ENCODE data around the gene LIFR. TPM values are rescaled to one million over a fixed set of nuclear protein-coding genes. Genes with fewer than 3 reads are reported as not detected.

The LIFR gene
- total RNA-seq, 1 experiment from 2014 or later = 10.6 TPM

DNA sequence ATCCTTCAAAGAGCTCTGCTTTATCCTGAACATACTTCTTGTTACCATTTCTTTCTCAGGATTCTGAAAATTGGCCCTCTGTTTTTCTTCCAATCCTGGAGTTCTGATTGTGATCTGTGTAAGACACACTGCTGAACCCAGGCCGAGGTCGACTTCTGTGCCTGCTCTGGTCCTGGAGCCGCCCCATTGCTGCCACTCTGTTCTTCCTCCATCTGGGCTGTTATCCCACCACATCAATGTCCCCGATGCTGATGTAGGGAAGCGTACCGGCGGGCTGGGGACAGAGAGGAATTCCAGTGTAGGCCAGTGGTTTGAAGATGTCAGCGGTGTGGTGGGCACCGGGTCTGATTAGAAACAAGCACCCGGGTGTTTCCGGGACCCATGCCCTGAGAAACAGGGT, 102.5 kb downstream of the LIFR start:
- POLR2A ChIA-PET = no interaction called here
- Histone ChIP-seq H3K4me2 (ENCODE audit: low read length) (no peak overlapping the region), H3K27ac (ENCODE audit: low read depth, low read length) (no peak overlapping the region), H3K9me3 (ENCODE audit: control insufficient read depth in 1 of 2, insufficient read depth in 1 of 2, low read depth in 1 of 2, low read length in 2 of 2) (no peaks in the 10 kb centered on the region), H4K20me1 (ENCODE audit: insufficient read depth) (no peaks in the 10 kb centered on the region), H3K36me3 (ENCODE audit: control insufficient read depth in 1 of 2, insufficient read depth in 2 of 2, low read length in 2 of 2) (no peaks in the 10 kb centered on the region), H3K9me2 (ENCODE audit: insufficient read depth) (no peaks in the 10 kb centered on the region), H2AFZ (ENCODE audit: low read depth, low read length, poor library complexity, severe bottlenecking) (no peak overlapping the region), H3K27me3 (ENCODE audit: insufficient read depth, low read length) (no peaks in the 10 kb centered on the region), H3K4me3 (replicated peaks in 1 of 2; ENCODE audit: low read depth in 1 of 2, low read length in 2 of 2) (no peak overlapping the region), H3K4me1 (ENCODE audit: control insufficient read depth in 1 of 2, insufficient read depth in 2 of 2, low read length in 2 of 2) (no peaks in the 10 kb centered on the region), H3K79me2 (ENCODE audit: insufficient read depth, low read length) (no peaks in the 10 kb centered on the region), H3K9ac (ENCODE audit: low read length) (no peak overlapping the region)
- no peak for TF ChIP-seq EGR1 (IDR thresholded peaks at IDR 0.05; ENCODE audit: low read depth)
- CTCF ChIA-PET = interaction anchor here (1.2 kb wide), 1 partner anchor 12 kb away, joined by 4 read pairs; no protein-coding TSS in a partner anchor
- no TSS peak for BruUV-seq (replicated peaks)
- DNase-seq (ENCODE audit: low read depth, low spot score) = no peak
- intact Hi-C loops (cut with micrococcal nuclease) = no loop called here
- RAD21 ChIA-PET (ENCODE audit: low non-redundant PET in 1 of 2, low total read pairs in 2 of 2, uncharacterized antibody in 2 of 2, unreplicated experiment in 2 of 2) = no interaction called here
- no peak for ATAC-seq

DNA sequence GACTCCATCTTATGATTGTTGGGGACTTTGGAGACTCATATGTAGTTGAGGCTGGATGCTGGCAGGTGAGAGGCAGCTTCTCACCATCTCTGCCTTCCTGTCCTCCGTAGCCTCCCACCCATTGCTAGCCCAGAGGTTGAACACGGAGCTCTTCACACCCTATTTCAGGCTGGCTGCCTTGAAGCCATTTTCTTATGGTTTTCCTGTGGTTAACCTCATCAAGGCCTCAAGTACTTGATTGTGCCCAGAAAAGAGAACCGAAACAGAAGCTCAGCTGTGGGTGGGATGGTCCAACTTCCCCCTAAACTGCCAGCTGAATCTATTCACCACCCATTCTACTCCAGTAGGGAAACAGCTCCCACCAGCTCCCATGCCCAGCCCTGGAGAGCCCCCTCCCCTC, 102.9 kb downstream of the LIFR start:
- no peaks in the 10 kb centered on the region for H4K20me1 ChIP-seq (ENCODE audit: insufficient read depth)
- RAD21 ChIA-PET (ENCODE audit: low non-redundant PET in 1 of 2, low total read pairs in 2 of 2, uncharacterized antibody in 2 of 2, unreplicated experiment in 2 of 2) = no interaction called here
- no peak overlapping the region for H3K4me2 ChIP-seq (ENCODE audit: low read length)
- no peak overlapping the region for H3K4me3 ChIP-seq (replicated peaks in 1 of 2; ENCODE audit: low read depth in 1 of 2, low read length in 2 of 2)
- no peaks in the 10 kb centered on the region for H3K9me2 ChIP-seq (ENCODE audit: insufficient read depth)
- DNase-seq (ENCODE audit: low read depth, low spot score) = no peak
- no peak overlapping the region for H2AFZ ChIP-seq (ENCODE audit: low read depth, low read length, poor library complexity, severe bottlenecking)
- no peak overlapping the region for H3K9ac ChIP-seq (ENCODE audit: low read length)
- TF ChIP-seq SIN3A (IDR thresholded peaks at IDR 0.05; ENCODE audit: low read depth) (no peak), ZFX (IDR thresholded peaks at IDR 0.05) (no peak)
- TF ChIP-seq, protein P1, sequence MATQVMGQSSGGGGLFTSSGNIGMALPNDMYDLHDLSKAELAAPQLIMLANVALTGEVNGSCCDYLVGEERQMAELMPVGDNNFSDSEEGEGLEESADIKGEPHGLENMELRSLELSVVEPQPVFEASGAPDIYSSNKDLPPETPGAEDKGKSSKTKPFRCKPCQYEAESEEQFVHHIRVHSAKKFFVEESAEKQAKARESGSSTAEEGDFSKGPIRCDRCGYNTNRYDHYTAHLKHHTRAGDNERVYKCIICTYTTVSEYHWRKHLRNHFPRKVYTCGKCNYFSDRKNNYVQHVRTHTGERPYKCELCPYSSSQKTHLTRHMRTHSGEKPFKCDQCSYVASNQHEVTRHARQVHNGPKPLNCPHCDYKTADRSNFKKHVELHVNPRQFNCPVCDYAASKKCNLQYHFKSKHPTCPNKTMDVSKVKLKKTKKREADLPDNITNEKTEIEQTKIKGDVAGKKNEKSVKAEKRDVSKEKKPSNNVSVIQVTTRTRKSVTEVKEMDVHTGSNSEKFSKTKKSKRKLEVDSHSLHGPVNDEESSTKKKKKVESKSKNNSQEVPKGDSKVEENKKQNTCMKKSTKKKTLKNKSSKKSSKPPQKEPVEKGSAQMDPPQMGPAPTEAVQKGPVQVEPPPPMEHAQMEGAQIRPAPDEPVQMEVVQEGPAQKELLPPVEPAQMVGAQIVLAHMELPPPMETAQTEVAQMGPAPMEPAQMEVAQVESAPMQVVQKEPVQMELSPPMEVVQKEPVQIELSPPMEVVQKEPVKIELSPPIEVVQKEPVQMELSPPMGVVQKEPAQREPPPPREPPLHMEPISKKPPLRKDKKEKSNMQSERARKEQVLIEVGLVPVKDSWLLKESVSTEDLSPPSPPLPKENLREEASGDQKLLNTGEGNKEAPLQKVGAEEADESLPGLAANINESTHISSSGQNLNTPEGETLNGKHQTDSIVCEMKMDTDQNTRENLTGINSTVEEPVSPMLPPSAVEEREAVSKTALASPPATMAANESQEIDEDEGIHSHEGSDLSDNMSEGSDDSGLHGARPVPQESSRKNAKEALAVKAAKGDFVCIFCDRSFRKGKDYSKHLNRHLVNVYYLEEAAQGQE (IDR thresholded peaks at IDR 0.05; ENCODE audit: low read depth) = no peak
- TF ChIP-seq, protein P2, sequence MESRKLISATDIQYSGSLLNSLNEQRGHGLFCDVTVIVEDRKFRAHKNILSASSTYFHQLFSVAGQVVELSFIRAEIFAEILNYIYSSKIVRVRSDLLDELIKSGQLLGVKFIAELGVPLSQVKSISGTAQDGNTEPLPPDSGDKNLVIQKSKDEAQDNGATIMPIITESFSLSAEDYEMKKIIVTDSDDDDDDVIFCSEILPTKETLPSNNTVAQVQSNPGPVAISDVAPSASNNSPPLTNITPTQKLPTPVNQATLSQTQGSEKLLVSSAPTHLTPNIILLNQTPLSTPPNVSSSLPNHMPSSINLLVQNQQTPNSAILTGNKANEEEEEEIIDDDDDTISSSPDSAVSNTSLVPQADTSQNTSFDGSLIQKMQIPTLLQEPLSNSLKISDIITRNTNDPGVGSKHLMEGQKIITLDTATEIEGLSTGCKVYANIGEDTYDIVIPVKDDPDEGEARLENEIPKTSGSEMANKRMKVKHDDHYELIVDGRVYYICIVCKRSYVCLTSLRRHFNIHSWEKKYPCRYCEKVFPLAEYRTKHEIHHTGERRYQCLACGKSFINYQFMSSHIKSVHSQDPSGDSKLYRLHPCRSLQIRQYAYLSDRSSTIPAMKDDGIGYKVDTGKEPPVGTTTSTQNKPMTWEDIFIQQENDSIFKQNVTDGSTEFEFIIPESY (IDR thresholded peaks at IDR 0.05; ENCODE audit: extremely low read depth, insufficient replicate concordance, low read length) = no peak
- POLR2A ChIA-PET = no interaction called here
- no peaks in the 10 kb centered on the region for H3K36me3 ChIP-seq (ENCODE audit: control insufficient read depth in 1 of 2, insufficient read depth in 2 of 2, low read length in 2 of 2)
- no peaks in the 10 kb centered on the region for H3K4me1 ChIP-seq (ENCODE audit: control insufficient read depth in 1 of 2, insufficient read depth in 2 of 2, low read length in 2 of 2)
- no peaks in the 10 kb centered on the region for H3K79me2 ChIP-seq (ENCODE audit: insufficient read depth, low read length)
- ATAC-seq = no peak
- no peaks in the 10 kb centered on the region for H3K27me3 ChIP-seq (ENCODE audit: insufficient read depth, low read length)
- no peak overlapping the region for H3K27ac ChIP-seq (ENCODE audit: low read depth, low read length)
- H3K9me3 ChIP-seq (ENCODE audit: control insufficient read depth in 1 of 2, insufficient read depth in 1 of 2, low read depth in 1 of 2, low read length in 2 of 2) = no peaks in the 10 kb centered on the region
- intact Hi-C loops (cut with micrococcal nuclease) = no loop called here
- BruUV-seq (replicated peaks) = no TSS peak
- CTCF ChIA-PET = interaction anchor here (1.2 kb wide), 1 partner anchor 12 kb away, joined by 4 read pairs; no protein-coding TSS in a partner anchor

Data from HCT116 (cell line).